GM19193 (cell line): ENCODE data around the gene NUP210.

Experiments
- POLR2A ChIP-seq: IDR thresholded peaks from 4 replicates; pipeline ENCODE4 v1.6.1; 2011; ENCODE audit not compliant: insufficient read depth, insufficient read length; ENCODE audit errors: extremely low read depth

The NUP210 gene

DNA sequence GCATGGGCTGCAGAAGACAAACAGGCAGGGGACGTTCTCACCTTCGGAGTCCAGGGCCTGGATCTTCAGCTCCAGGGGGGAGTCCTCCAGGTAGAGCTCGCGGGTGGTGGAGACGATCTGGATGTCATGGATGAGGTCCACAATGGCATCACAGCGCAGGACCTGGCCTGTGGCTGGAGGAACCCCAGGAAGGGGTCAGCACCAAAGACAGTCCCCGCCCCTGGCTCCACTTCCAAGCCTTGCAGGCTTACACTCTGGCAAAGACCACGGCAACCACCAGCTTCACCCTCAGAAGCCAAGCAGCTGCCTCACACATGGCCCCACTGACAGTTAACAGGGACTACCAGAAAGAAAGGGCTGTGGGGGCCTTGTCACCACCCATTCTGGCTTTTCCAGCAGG is 22.8 kb downstream of the NUP210 start:
- no peak for TF ChIP-seq POLR2A

DNA sequence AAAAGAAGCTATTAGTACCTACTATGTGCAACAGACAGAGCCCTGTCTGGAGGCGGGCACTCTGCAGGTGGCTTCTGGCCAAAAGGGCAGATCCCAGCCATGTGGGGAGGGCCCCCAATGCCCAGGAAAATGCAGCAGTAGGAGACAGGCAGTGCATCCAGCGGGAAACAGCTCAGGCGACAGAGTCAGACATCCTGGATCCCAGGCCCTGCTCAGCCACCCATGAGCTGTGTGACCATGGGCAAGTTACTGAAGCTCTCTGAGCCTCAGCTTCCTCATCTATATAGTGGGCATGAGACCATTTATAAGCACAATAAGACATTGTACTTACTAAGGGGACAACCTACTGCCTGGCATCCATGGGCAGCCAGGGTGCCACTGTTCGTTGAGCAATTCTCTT is 25.8 kb downstream of the NUP210 start:
- no peak for TF ChIP-seq POLR2A

DNA sequence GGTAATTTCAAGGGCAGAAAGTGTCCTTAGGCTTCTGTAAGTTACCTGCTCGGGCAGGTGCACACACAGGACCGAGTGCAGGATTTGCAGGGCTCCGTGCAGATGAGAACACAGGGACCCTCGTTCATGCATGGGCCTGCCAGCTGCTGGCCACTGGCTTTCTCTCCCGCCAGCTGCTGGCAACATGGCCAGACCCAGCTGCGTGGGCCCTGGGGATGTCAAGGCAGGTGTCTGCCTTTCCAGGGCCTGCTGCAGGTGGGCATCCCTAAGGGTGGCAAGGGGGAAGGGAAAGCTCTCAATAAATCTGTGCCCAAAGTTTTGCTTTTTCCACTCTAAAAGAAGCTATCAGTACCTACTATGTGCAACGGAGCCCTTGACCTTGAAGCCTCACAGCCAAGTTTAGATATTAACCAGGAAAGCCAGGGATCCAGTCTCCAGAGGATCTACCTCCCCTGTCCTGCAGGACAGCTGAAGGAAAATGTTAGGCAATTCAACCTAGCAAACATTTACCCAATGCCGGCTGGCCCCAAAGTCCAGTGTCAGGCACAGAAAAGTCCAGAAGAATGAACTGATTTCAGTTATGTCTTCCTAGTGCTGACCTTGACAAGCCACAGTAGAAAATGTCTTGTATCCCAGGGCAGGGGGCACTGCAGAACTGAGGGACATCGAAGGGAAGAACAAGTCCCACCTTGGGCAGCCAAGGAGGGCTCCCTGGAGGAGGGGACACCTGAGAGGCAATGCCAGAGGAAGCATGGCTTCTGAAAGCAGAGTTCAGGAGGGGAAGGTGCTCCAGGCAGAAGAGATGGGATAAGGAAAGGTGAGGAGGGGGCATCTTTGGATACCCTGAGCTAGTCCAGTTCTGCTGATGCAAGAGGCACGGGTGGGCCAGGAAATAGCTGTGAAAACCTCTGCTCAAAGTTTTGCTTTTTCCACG is 26.4 kb downstream of the NUP210 start:
- TF ChIP-seq POLR2A = no peak

DNA sequence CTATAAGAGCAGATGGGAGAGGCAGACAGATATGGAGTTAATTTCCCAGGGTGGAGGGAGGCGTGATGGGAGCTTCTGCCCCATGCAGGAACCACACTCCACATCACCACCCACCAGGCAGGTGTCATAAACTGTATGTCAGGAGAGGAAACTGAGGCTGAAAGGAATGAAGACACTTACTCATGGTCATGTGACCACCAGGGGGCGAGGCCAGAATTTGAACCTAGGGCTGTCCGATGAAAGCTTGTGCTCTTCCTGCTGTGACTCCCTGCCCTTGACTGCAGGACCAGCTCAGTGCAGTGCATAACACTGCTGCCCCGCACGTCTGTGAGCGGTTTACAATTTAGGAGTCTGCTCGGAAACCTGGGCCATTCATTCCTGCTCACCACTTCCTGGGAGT is 28.8 kb downstream of the NUP210 start:
- TF ChIP-seq POLR2A = no peak

DNA sequence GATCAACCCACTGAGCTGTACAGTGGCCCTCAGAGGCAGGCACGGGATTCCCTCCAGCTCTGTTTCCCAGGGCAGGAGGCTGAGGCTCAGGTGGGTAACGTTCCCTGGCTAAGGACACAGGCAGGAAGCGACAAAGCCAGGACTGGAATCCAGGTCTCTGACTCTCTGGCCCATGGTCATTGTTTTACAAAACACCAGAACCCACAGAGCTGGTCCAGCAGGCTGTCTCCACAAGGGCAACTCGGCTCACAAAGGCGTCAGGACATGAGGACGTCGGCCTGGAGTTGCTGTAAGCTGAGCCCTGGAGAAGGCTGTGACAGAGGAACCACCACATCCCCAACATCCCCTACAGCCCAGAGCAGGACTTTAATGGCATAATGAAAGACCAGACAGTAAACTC is 30.7 kb downstream of the NUP210 start:
- TF ChIP-seq POLR2A = no peak

DNA sequence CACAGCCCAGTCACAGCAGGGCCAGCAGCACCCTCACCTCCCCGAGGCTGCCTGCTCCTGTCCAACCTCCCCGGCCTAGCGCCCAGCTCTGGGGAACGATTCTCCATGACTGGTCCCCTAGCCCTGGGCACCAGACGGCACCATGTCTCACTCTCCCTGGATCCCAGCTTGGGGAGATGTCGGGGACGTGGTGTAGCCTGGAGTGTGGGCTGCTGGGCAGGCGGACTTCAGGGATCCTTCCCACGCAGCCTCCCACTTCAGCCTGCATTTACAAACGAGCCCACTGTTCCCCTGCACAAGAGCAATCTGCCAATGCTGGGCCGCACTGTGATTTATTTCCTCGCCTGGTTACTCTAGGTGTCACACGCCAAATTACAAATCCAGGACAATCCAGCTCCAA is 31.3 kb downstream of the NUP210 start:
- TF ChIP-seq POLR2A = no peak

DNA sequence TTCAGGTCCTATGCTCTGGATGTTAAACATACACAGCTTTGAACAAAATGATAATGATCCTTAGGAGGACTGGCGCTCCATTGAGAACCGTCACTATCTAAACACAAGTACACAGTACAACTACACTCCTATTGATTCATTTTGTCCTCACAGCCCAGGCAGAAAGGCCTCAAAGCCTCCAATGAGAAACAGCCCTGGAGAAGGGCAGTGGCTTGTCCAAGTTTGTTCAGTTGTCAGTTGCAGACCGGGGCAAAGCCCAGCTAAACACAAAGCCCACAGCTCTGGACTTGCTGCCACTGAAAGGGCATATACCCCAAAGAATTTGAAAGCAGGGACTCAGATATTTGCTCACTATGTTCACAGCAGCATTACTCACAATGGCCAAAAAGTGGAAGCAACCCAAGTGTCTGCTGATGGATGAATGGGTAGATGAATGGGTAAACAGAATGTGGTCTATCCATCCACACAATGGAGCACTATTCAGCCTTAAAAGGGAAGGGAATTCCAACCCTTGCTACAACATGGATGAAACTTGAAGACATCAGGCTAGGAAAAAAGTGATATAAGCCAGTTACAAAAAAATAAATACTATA is 34.7 kb downstream of the NUP210 start:
- TF ChIP-seq POLR2A = no peak

DNA sequence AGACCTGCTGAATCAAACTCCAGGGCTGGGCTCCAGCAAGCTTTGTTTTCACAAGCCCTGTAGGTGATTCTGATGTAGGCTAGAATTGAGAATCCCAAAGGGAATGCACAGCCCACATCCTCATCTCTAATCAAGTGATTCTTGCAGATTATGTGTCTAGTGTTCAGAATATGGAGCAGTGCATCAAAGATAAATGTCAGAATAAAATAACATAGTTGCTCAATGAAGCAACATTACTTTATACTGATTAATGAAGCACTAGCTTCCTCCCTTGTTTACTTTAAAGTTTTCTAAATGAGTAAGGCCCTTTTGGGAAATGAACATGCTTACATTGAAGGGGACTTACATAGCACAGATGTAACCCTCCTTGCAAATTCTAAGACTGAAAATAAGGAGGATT is 39.2 kb downstream of the NUP210 start:
- no peak for TF ChIP-seq POLR2A

DNA sequence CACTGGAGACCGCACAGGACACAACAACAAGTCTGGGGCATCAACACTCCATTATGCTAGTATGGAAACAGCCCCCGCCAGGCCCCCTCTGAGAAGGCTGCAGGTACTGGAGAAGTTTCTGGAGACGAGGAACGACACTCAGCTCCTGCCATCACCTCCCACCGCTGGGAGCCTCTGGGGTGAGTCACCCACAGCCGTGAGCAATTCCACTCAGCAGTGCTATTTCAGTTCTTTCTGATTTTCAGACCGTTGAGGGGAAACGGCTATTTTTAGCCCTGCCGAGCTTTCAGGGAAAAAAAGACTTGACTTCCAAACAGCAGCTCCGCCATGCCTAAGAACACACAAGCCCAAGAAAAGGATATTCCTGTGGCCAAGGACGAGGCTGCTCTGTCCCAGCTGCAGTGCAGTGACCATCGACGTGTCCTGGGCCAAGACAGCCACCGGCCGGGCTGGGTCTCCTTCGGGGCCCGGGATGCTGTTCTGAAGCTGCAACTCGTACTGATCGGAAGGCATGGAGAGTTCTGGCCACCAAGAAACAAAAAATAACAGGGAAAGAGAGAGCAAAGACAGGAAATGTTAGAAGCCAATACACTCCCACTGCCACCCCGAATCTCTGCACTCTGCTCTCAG is 40.8 kb downstream of the NUP210 start:
- TF ChIP-seq POLR2A = no peak

DNA sequence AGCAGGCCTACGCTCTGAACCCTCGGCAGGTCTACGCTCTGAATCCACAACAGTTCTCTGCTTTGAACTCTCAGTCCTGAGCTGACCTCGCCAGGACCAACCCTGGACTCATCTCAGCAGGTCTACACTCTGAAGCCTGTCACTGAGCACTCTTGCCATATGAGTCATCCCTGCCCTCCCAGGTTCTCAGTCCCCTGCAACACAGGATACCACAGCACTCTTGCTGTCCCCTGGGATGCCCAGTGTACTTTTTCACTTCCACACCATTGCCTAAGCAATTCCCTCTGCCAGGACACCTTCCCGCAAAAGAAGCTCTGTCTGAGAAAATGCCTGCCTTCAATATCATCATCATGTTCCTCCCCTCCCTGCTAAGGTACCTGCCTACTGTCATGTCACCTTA is 42.0 kb downstream of the NUP210 start:
- TF ChIP-seq POLR2A = no peak

DNA sequence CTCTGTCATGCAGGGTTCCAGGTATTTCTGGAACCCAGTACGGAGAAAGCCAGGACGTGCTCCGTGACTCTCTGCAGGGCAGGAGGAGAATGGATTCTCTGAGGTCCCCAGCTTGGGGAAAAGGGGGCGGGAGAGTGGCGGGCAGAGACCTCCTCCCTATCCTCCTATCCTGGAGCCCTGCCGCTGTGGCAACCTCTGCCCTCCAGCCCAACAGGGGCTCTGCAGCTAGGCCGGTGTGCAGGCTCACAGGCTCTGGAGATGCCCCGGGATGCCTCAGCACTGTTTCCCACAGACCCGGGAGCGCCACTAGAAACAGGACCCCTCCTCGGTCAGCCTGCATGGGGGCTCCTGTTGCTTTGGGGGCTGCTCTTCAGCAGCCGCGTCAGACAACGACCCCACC is 43.1 kb downstream of the NUP210 start:
- no peak for TF ChIP-seq POLR2A

DNA sequence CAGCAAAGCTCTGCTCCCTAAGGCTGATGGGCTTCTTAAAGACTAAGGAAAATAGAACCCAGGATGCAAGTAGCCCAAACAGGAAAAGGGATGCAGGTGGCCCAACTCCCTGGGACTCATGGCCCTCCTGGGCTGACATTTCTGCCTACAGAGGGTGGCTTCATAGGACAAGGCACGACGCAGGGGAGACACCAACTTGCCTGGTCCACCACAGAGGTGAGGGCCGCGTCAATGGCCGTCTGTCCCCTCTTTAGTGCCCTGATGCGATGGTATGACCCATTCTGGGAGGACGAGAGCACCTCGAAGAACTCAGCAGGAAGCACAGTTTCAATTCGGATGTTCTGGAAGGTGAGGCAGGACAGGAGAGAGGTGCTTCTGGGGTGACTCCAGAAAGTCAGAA is 44.0 kb downstream of the NUP210 start:
- TF ChIP-seq POLR2A = no peak

DNA sequence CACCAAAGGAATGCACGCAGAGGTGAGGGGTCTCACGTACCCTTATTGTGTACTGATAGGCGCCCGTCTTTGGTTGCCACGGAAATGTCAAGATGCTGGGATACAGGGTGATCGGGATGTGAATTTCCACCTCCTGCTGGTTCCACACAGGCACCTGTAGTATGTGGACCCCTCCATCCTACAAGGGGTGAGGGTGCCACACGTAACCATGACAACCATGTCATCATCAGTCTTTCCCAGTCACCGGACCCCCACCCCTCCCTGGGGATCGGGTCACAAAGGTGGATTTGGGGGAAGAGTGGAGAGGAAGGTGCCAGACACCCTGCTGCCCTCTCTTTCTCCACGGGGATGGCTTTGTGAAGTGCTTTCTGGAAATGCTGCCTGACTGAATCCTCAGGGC is 44.7 kb downstream of the NUP210 start:
- no peak for TF ChIP-seq POLR2A

DNA sequence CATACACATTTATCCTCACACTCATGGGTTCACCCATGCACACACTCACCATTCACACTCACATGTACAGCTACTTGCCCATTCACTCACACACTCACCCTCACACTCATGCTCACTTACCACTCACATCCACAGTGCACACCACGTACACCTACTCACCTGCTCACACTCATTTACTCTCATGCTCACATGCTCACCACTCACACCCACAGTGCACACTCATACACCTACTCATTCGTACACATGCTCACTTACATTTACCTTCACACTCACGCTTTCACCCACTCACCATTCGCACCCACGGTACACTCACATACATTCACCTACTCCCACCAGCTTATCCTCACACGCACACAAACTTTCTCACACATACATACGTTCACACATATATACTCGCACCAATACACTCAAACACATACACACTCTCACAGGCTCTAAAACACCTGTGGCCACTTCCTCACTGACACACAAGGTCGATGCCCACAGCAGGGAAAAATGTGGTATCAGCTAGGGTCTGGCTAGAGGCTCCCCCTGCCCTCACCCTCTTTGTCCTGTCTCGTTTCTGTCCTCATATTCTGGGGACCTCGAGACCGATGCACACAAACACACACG is 46.0 kb downstream of the NUP210 start:
- TF ChIP-seq POLR2A = no peak

DNA sequence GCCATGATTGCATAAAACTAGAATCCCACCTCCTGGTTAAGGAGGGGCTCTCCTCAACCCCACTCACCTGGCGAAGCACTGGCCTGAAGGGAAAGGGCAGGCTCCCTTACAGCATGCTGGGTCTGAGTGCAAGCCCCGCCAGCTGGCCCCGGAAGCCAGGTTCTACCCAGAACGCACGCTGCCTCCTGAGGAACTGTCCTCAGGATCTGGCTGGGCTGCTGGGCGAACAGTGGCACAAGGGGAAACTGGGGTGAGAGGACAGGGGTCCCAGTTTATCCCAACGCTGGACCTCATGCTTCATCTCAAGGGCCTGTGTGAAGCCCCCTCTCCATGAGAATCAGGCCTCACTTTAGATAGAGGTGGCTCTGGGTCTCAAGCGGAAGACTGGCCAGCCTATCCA is 47.5 kb downstream of the NUP210 start:
- no peak for TF ChIP-seq POLR2A
